HepG2 (cell line): Measurements from ENCODE around the gene SLC35F3. TPM values are rescaled to one million over a fixed set of nuclear protein-coding genes. Genes with fewer than 3 reads are reported as not detected.

ENCODE experiments used
- ATAC-seq: fragments of 200-7000 bp; cut with Tn5 transposase; 3 replicates; pipeline ENCODE4 v1.9.1; 2020; ENCODE audit warnings: mild to moderate bottlenecking, moderate library complexity
- BruUV-seq: library from RNA; stranded (reverse); fragments of 400-500 nt; replicated peaks from 2 replicates; lab custom pipeline; 2021; lab: Mats Ljungman, UMichigan
- CTCF ChIA-PET: fragments of 300-600 bp; formaldehyde crosslinking; extraction: SDS; loops from one replicate; lab custom pipeline; 2021; ENCODE audit warnings: low total read pairs, inconsistent platforms, low intra/inter-chr PET ratio; lab: Yijun Ruan, JAX
- POLR2A ChIA-PET: fragments of 350-600 bp; sonication (Branson Sonifier 250); formaldehyde crosslinking; loops from one replicate; lab custom pipeline; 2020; ENCODE audit warnings: antibody characterized with exemption, inconsistent platforms; lab: Yijun Ruan, JAX
- DNase-seq: peaks from one replicate; pipeline ENCODE4 v3.0.0-alpha.2; 2015; ENCODE audit warnings: low spot score
- FAIRE-seq: peaks from 3 replicates; lab custom pipeline; 2011; peaks lifted over from hg19 to GRCh38; lab: Jason Lieb, UNC
- H2AFZ ChIP-seq: one replicate; pipeline ENCODE4 v1.6.1; 2011; ENCODE audit warnings: low read length, inconsistent platforms
- H3K27ac ChIP-seq: fragments of 300-600 bp; 3 replicates; pipeline ENCODE4 v1.8.0; 2011; ENCODE audit warnings: mixed run types, mild to moderate bottlenecking, mixed read lengths, low read length, inconsistent platforms; ENCODE audit not compliant: insufficient read depth; ENCODE audit errors: extremely low read length
- H3K27me3 ChIP-seq, 2 experiments: fragments of 200-600 bp in 1 of 2; 2 replicates in 1 of 2; 3 replicates in 1 of 2; pipeline versions ENCODE4 v1.6.0 to v1.8.0; 2011; ENCODE audit warnings: low read length in 2 of 2, mild to moderate bottlenecking in 2 of 2, moderate library complexity in 2 of 2, inconsistent platforms in 1 of 2; ENCODE audit not compliant: insufficient read depth in 2 of 2, control insufficient read depth in 1 of 2
- H3K36me3 ChIP-seq, 2 experiments: fragments of 200-600 bp in 1 of 2; replicated peaks in 1 of 2; 2 replicates in 1 of 2; 3 replicates in 1 of 2; pipeline versions ENCODE4 v1.5.1 to v1.8.0; 2011; ENCODE audit warnings: low read length in 2 of 2, inconsistent platforms in 1 of 2; ENCODE audit not compliant: insufficient read depth in 2 of 2, control insufficient read depth in 1 of 2
- H3K4me1 ChIP-seq: 2 replicates; pipeline ENCODE4 v1.5.1; 2012; ENCODE audit warnings: low read length, inconsistent platforms; ENCODE audit not compliant: insufficient read depth
- H3K4me2 ChIP-seq: 2 replicates; pipeline ENCODE4 v1.6.0; 2011; ENCODE audit warnings: low read depth, low read length, inconsistent platforms
- H3K4me3 ChIP-seq, 3 experiments: fragments of 200-600 bp in 1 of 3; sonication (generic), shearing (Covaris generic) in 1 of 3; replicated peaks in 1 of 3; 2 replicates each; pipeline ENCODE4 v1.5.1; 2011 to 2016; ENCODE audit warnings: low read length in 3 of 3, inconsistent platforms in 2 of 3, low read depth in 2 of 3, mild to moderate bottlenecking in 2 of 3, control low read depth in 1 of 3, mixed read lengths in 1 of 3; ENCODE audit not compliant: insufficient read depth in 1 of 3
- H3K79me2 ChIP-seq: one replicate; pipeline ENCODE4 v1.6.1; 2011; ENCODE audit warnings: low read length, inconsistent platforms; ENCODE audit not compliant: insufficient read depth
- H3K9ac ChIP-seq: 2 replicates; pipeline ENCODE4 v1.6.0; 2011; ENCODE audit warnings: mild to moderate bottlenecking, low read depth, low read length, inconsistent platforms; ENCODE audit not compliant: insufficient read depth
- H3K9me3 ChIP-seq: 2 replicates; pipeline ENCODE4 v1.5.1; 2012; ENCODE audit warnings: mild to moderate bottlenecking, low read length
- H4K20me1 ChIP-seq: 2 replicates; pipeline ENCODE4 v1.6.0; 2011; ENCODE audit warnings: inconsistent platforms, mild to moderate bottlenecking, low read length, moderate library complexity; ENCODE audit not compliant: insufficient read depth
- ARNTL ChIP-seq: sonication (generic); formaldehyde crosslinking; IDR thresholded peaks from 2 replicates; pipeline ENCODE4 v1.4.0; 2020; ENCODE audit warnings: mild to moderate bottlenecking, missing genetic modification reagents
- CREM ChIP-seq, 2 experiments: sonication (generic) in 1 of 2; formaldehyde crosslinking in 1 of 2; IDR thresholded peaks; 2 replicates each; pipeline versions ENCODE4 v1.4.0 to v1.6.1; 2016 to 2020; ENCODE audit warnings: antibody characterized with exemption in 1 of 2, mild to moderate bottlenecking in 1 of 2, missing genetic modification reagents in 1 of 2
- MTF1 ChIP-seq: sonication (generic); formaldehyde crosslinking; IDR thresholded peaks from 2 replicates; pipeline ENCODE4 v1.5.0; 2020; ENCODE audit warnings: missing genetic modification reagents
- NR2C2 ChIP-seq: sonication (generic); formaldehyde crosslinking; IDR thresholded peaks from 2 replicates; pipeline ENCODE4 v1.4.0; 2020; ENCODE audit warnings: missing genetic modification reagents, mild to moderate bottlenecking, moderate library complexity, borderline replicate concordance
- RAD51 ChIP-seq: fragments of 450-650 bp; IDR thresholded peaks from 2 replicates; pipeline ENCODE4 v1.6.1; 2016; ENCODE audit warnings: borderline replicate concordance
- ZBTB4 ChIP-seq: sonication (generic); formaldehyde crosslinking; IDR thresholded peaks from 2 replicates; pipeline ENCODE4 v1.4.0; 2020; ENCODE audit warnings: missing genetic modification reagents, mild to moderate bottlenecking, borderline replicate concordance
- ZNF292 ChIP-seq: sonication (generic); formaldehyde crosslinking; IDR thresholded peaks from 2 replicates; pipeline ENCODE4 v1.8.1; 2022; ENCODE audit warnings: mild to moderate bottlenecking, low read depth, missing genetic modification reagents, borderline replicate concordance
- ZSCAN25 ChIP-seq: sonication (generic); formaldehyde crosslinking; IDR thresholded peaks from 2 replicates; pipeline ENCODE4 v1.8.0; 2022; ENCODE audit warnings: mild to moderate bottlenecking, missing genetic modification reagents
- WGBS: methylation state at CpG from one replicate; pipeline ENCODE4 v1.1.6; 2017; ENCODE audit warnings: low lambda C conversion rate; 5-methylcytosine and 5-hydroxymethylcytosine counted together
- in situ Hi-C: cut with HindIII; loops from 2 replicates; pipeline ENCODE4 v1.10.0; 2017; ENCODE audit warnings: low pct_unique_long_range_greater_than_20kb; ENCODE audit not compliant: extremely low pct_ligation_motif_present
- intact Hi-C: fragments of 100-400 bp; cut with micrococcal nuclease; formaldehyde crosslinking; loops from one replicate; pipeline ENCODE4 v1.10.0; 2022; ENCODE audit not compliant: unreplicated experiment
- polyA plus RNA-seq, 8 experiments: library from polyadenylated mRNA; depleted of rRNA in 3 of 8; stranded (reverse) in 7 of 8; unstranded in 1 of 8; fragments of >200 nt; fragmentation: Illumina TruSeq in 4 of 8; extraction: Trizol in 4 of 8; gene quantifications; 2 replicates each; pipeline versions ENCODE4 v1.2.1 to v1.2.3, GENCODE V29; 2011 to 2016; ENCODE audit warnings: low read depth in 4 of 8, missing spikeins in 1 of 8, mixed read lengths in 1 of 8; ENCODE audit not compliant: insufficient read depth in 1 of 8
- total RNA-seq, 5 experiments: library from RNA; depleted of rRNA; stranded (reverse); fragments of >200 nt; fragmentation: Illumina TruSeq; extraction: Trizol; gene quantifications; 2 replicates each; pipeline ENCODE4 v1.2.3, GENCODE V29; 2016; ENCODE audit warnings: low read depth in 1 of 5
- TF ChIP-seq, protein P1 (sequence below): IDR thresholded peaks from 2 replicates; pipeline ENCODE4 v1.6.1; 2016
- TF ChIP-seq, protein P2 (sequence below): IDR thresholded peaks from 2 replicates; pipeline ENCODE4 v1.6.1; 2018; ENCODE audit warnings: missing genetic modification reagents
- TF ChIP-seq, protein P3 (sequence below): sonication (generic); formaldehyde crosslinking; IDR thresholded peaks from 2 replicates; pipeline ENCODE4 v1.4.0; 2020; ENCODE audit warnings: missing genetic modification reagents, borderline replicate concordance

SLC35F3 gene
- total and polyA plus RNA-seq, 2 of the 13 experiments (the other 11 are each of a cell fraction or from before 2014, with no cell fraction given) = not detected

- H3K79me2 ChIP-seq = no peaks in the 10 kb centered on the region
- no peaks in the 10 kb centered on the region for H4K20me1 ChIP-seq
- H3K27me3 ChIP-seq = no peaks in the 10 kb centered on the region
- no peaks in the 10 kb centered on the region for H3K4me1 ChIP-seq
- no peak overlapping the region for H3K4me3 ChIP-seq
- H2AFZ ChIP-seq = no peak overlapping the region
- intact Hi-C loops = no loop called here
- H3K4me2 ChIP-seq = no peak overlapping the region
- CTCF ChIA-PET = no interaction called here
- ATAC-seq (no peak), DNase-seq (no peak), FAIRE-seq (no peak)
- no peaks in the 10 kb centered on the region for H3K9me3 ChIP-seq
- BruUV-seq = no TSS peak
- in situ Hi-C loops = no loop called here
- TF ChIP-seq NR2C2 (no peak), MTF1 (no peak), RAD51 (no peak), ZSCAN25 (no peak), ZBTB4 (CRISPR knock-in tag) (no peak), ZNF292 (CRISPR knock-in tag) (no peak), ARNTL (CRISPR knock-in tag) (no peak), CREM (IDR thresholded peaks at IDR 0.05) (no peak), CREM (CRISPR knock-in tag; IDR thresholded peaks at IDR 0.05) (no peak)
- TF ChIP-seq, protein P1, sequence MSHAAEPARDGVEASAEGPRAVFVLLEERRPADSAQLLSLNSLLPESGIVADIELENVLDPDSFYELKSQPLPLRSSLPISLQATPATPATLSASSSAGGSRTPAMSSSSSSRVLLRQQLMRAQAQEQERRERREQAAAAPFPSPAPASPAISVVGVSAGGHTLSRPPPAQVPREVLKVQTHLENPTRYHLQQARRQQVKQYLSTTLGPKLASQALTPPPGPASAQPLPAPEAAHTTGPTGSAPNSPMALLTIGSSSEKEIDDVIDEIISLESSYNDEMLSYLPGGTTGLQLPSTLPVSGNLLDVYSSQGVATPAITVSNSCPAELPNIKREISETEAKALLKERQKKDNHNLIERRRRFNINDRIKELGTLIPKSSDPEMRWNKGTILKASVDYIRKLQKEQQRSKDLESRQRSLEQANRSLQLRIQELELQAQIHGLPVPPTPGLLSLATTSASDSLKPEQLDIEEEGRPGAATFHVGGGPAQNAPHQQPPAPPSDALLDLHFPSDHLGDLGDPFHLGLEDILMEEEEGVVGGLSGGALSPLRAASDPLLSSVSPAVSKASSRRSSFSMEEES (CRISPR knock-in tag) = no peak
- TF ChIP-seq, protein P2, sequence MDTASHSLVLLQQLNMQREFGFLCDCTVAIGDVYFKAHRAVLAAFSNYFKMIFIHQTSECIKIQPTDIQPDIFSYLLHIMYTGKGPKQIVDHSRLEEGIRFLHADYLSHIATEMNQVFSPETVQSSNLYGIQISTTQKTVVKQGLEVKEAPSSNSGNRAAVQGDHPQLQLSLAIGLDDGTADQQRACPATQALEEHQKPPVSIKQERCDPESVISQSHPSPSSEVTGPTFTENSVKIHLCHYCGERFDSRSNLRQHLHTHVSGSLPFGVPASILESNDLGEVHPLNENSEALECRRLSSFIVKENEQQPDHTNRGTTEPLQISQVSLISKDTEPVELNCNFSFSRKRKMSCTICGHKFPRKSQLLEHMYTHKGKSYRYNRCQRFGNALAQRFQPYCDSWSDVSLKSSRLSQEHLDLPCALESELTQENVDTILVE (CRISPR knock-in tag) = no peak
- TF ChIP-seq, protein P3, sequence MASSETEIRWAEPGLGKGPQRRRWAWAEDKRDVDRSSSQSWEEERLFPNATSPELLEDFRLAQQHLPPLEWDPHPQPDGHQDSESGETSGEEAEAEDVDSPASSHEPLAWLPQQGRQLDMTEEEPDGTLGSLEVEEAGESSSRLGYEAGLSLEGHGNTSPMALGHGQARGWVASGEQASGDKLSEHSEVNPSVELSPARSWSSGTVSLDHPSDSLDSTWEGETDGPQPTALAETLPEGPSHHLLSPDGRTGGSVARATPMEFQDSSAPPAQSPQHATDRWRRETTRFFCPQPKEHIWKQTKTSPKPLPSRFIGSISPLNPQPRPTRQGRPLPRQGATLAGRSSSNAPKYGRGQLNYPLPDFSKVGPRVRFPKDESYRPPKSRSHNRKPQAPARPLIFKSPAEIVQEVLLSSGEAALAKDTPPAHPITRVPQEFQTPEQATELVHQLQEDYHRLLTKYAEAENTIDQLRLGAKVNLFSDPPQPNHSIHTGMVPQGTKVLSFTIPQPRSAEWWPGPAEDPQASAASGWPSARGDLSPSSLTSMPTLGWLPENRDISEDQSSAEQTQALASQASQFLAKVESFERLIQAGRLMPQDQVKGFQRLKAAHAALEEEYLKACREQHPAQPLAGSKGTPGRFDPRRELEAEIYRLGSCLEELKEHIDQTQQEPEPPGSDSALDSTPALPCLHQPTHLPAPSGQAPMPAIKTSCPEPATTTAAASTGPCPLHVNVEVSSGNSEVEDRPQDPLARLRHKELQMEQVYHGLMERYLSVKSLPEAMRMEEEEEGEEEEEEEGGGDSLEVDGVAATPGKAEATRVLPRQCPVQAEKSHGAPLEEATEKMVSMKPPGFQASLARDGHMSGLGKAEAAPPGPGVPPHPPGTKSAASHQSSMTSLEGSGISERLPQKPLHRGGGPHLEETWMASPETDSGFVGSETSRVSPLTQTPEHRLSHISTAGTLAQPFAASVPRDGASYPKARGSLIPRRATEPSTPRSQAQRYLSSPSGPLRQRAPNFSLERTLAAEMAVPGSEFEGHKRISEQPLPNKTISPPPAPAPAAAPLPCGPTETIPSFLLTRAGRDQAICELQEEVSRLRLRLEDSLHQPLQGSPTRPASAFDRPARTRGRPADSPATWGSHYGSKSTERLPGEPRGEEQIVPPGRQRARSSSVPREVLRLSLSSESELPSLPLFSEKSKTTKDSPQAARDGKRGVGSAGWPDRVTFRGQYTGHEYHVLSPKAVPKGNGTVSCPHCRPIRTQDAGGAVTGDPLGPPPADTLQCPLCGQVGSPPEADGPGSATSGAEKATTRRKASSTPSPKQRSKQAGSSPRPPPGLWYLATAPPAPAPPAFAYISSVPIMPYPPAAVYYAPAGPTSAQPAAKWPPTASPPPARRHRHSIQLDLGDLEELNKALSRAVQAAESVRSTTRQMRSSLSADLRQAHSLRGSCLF (CRISPR knock-in tag) = no peak
- WGBS = 0% methylated on average over 2 of the region's 2 CpGs
- no peaks in the 10 kb centered on the region for H3K36me3 ChIP-seq
- POLR2A ChIA-PET = no interaction called here
- H3K9ac ChIP-seq = no peak overlapping the region
- H3K27ac ChIP-seq = no peak overlapping the region
These were observed 117.8 kb downstream of the SLC35F3 start for GRCh38 chr1:234022302-234022701.
